Stomach (tissue), 9 donors: ENCODE measurements around the gene CRTC3. TPM values are rescaled to one million over a fixed set of nuclear protein-coding genes. Genes with fewer than 3 reads are reported as not detected.
"Not testable (repeated sequence)": the region's sequence is repeated elsewhere in the genome, so short reads cannot be mapped to it uniquely, and the experiment has no call there.

Experiments used
- DNase-seq, 2 donors: peaks; one replicate each; pipeline versions ENCODE4 v3.0.0 to v3.0.0-alpha.2; 2013 to 2019
- H3K27ac ChIP-seq, 5 donors: fragments of 200-600 bp in 4 of 5; sonication (generic) in 4 of 5; one replicate each; pipeline ENCODE4 v1.5.1; 2013 to 2019; ENCODE audit warnings: mild to moderate bottlenecking in 1 of 5, moderate library complexity in 1 of 5
- H3K27me3 ChIP-seq, 3 donors: fragments of 200-600 bp; sonication (generic); one replicate each; pipeline ENCODE4 v1.5.1; 2017 to 2019; ENCODE audit warnings: mixed run types in 1 of 3
- H3K36me3 ChIP-seq, 4 donors: fragments of 200-600 bp; sonication (generic); 1 replicate in 3 of 4; 2 replicates in 1 of 4; pipeline ENCODE4 v1.5.1; 2016 to 2019
- H3K4me1 ChIP-seq, 4 donors: fragments of 200-600 bp; sonication (generic); one replicate each; pipeline ENCODE4 v1.5.1; 2016 to 2019
- H3K4me3 ChIP-seq, 4 donors: fragments of 200-600 bp; sonication (generic) in 3 of 4; one replicate each; pipeline ENCODE4 v1.5.1; 2016 to 2019; ENCODE audit warnings: mild to moderate bottlenecking in 1 of 4
- H3K9me3 ChIP-seq, 4 donors: fragments of 200-600 bp; sonication (generic); one replicate each; pipeline ENCODE4 v1.5.1; 2016 to 2019
- CTCF ChIP-seq, 7 experiments: fragments of 450-650 bp in 4 of 7; fragments of 200-600 bp in 3 of 7; sonication (generic) in 3 of 7; IDR thresholded peaks; one replicate each; pipeline ENCODE4 v1.5.1; 2016 to 2019; ENCODE audit warnings: antibody characterized with exemption in 7 of 7, control low read depth in 2 of 7, mild to moderate bottlenecking in 1 of 7
- EP300 ChIP-seq: sonication (generic); formaldehyde crosslinking; IDR thresholded peaks from one replicate; pipeline ENCODE4 v1.6.1; 2017; ENCODE audit warnings: antibody characterized with exemption
- POLR2A ChIP-seq, 4 donors: fragments of 450-650 bp; IDR thresholded peaks; one replicate each; pipeline ENCODE4 v1.6.1; 2016; ENCODE audit warnings: antibody characterized with exemption in 4 of 4, control low read depth in 2 of 4, mild to moderate bottlenecking in 1 of 4, moderate library complexity in 1 of 4
- POLR2AphosphoS5 ChIP-seq, 3 donors: sonication (generic); formaldehyde crosslinking; IDR thresholded peaks; one replicate each; pipeline ENCODE4 v1.6.1; 2016; ENCODE audit warnings: antibody characterized with exemption in 3 of 3
- WGBS, 5 donors: extraction: QIAGEN DNeasy Blood & Tissue Kit in 3 of 5; methylation state at CpG; one replicate each; pipeline versions ENCODE4 v1.1.5 to v1.1.7; 2013 to 2018; 5-methylcytosine and 5-hydroxymethylcytosine counted together
- intact Hi-C: fragments of 100-400 bp; cut with DNase I; formaldehyde crosslinking; loops from one replicate; pipeline ENCODE4 v1.15.1; 2023; ENCODE audit warnings: low total_unique reads
- polyA plus RNA-seq, 3 donors: library from polyadenylated mRNA; stranded (reverse); fragments of 200-250 nt; gene quantifications; one replicate each; pipeline ENCODE4 v1.2.3, GENCODE V29; 2013
- total RNA-seq, 5 donors: library from RNA; depleted of rRNA; stranded (reverse); fragments of >200 nt; gene quantifications; one replicate each; pipeline versions ENCODE4 v1.1.0 to v1.2.3, GENCODE V29; 2014 to 2016
- donor health status: healthy with polysubstance abuse.
- donor health status: Bipolar disorder and iron deficiency.
- donor health status: healthy.

Gene CRTC3
- total and polyA plus RNA-seq, 8 donors, result 8.2 to 47.7 (median 14.5) TPM

- no peak for DNase-seq
- TF ChIP-seq CTCF (IDR thresholded peaks at IDR 0.05) (no peak), EP300 (no peak), POLR2A (IDR thresholded peaks at IDR 0.05) (no peak), POLR2AphosphoS5 (IDR thresholded peaks at IDR 0.05) (no peak)
- Histone ChIP-seq H3K27ac (no peak overlapping the region), H3K4me3 (no peak overlapping the region), H3K4me1 (peaks cover 0 to 2% (median 0%) of the 10 kb centered on the region in 4 donors), H3K27me3 (no peaks in the 10 kb centered on the region), H3K9me3 (no peaks in the 10 kb centered on the region), H3K36me3 (no peaks in the 10 kb centered on the region)
- 83 to 94% (median 92%) methylated on average over 4 of the region's 4 CpGs for WGBS, 5 donors
- intact Hi-C loops, result no loop called here
Measured at GRCh38 chr15:90671216-90671615, 141.5 kb downstream of the CRTC3 start.

- H3K4me1 ChIP-seq, intact Hi-C loops, H3K4me3 ChIP-seq, H3K27me3 ChIP-seq, H3K9me3 ChIP-seq, H3K36me3 ChIP-seq, H3K27ac ChIP-seq, DNase-seq: not testable (repeated sequence)
- 90 to 99% (median 93%) methylated on average over 10 of the region's 10 CpGs for WGBS, 5 donors
Measured at GRCh38 chr15:90673357-90673756, 143.6 kb downstream of the CRTC3 start.

DNA sequence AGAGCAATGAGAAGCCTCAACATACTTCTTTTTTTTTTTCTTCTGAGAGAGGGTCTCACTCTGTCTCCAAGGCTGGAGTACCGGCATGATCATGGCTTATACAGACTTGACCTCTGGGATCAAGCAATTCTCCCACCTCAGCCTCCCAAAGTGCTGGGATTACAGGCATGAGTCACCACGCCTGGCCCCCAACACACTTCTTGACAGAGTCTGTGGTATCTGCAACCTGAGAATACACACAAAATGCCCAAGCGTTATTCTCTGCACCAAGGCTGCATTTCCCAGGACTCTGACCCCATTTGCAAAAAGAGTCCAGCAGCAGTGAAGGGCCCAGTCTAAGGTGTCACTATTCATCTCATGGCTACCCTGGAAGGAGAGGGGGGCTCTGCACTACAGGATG, 144.8 kb downstream of the CRTC3 start:
- intact Hi-C loops, result no loop called here
- no peak for TF ChIP-seq EP300
- no peak for TF ChIP-seq POLR2A (IDR thresholded peaks at IDR 0.05)
- H3K9me3 ChIP-seq, result no peaks in the 10 kb centered on the region
- H3K27ac ChIP-seq, result no peak overlapping the region
- no peak for DNase-seq
- H3K27me3 ChIP-seq, result no peaks in the 10 kb centered on the region
- H3K36me3 ChIP-seq, result no peaks in the 10 kb centered on the region
- no peaks in the 10 kb centered on the region for H3K4me1 ChIP-seq
- 73 to 84% (median 82%) methylated on average over 3 of the region's 3 CpGs for WGBS, 5 donors
- H3K4me3 ChIP-seq, result no peak overlapping the region

GRCh38 chr15:90675464-90675863, 145.7 kb downstream of the CRTC3 start:
- Histone ChIP-seq H3K9me3 (no peaks in the 10 kb centered on the region), H3K36me3 (no peaks in the 10 kb centered on the region), H3K27me3 (no peaks in the 10 kb centered on the region), H3K4me1 (peaks cover 0 to under 1% (median 0%) of the 10 kb centered on the region in 4 donors), H3K27ac (no peak overlapping the region), H3K4me3 (no peak overlapping the region)
- no peak for DNase-seq
- 75 to 86% (median 77%) methylated on average over 5 of the region's 5 CpGs for WGBS, 5 donors
- TF ChIP-seq CTCF (IDR thresholded peaks at IDR 0.05) (no peak), POLR2A (IDR thresholded peaks at IDR 0.05) (no peak), EP300 (no peak), POLR2AphosphoS5 (IDR thresholded peaks at IDR 0.05) (no peak)
- intact Hi-C loops, result no loop called here

DNA sequence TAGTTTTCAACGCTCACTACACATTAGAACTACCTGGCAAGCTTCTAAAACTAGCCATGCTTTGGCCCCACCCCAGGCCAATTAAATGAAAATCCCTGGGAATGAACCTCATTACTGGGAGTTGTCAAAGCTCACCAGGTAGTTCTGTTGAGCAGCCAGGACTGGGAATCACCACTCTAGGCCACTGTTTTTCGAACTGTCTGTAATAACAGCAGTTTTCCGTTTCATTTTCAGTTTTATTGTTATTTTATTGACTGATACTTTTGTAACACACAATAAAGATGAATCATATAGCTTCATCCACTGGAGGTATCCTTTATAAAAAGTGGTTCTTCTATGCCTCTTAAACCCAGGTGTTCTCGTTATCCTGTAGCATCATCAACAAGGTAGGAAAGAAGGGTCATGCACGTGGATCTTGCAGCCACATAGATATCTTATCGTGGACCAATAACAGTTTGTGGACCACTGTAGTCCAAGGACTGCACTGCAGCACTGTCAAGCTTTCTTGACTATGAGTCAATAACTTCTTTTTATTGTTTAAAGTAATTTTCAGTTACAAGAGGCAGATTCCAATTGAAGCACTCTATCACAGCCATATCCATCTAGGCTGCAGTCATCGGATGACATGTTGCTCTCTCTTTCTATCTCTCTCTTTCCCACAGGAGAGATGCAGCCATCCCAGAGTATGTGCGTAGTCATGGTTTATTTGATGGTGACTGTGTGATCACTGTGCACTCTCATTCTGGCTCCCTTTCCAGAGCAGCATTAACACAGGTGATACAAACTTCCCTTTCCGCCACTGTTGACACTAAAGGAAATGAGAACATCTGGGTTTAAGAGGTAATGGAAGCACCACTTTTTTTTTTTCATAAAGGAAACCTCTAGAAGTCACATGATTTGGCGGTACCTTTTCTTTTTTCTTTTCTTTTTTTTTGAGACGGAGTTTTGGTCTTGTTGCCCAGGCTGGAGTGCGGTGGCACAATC, 148.4 kb downstream of the CRTC3 start:
- no peak overlapping the region for H3K4me3 ChIP-seq
- intact Hi-C loops, result no loop called here
- no peak overlapping the region for H3K27ac ChIP-seq
- 83 to 91% (median 87%) methylated on average over 11 to 12 of the region's 12 CpGs for WGBS, 5 donors
- H3K27me3 ChIP-seq, result no peaks in the 10 kb centered on the region
- no peaks in the 10 kb centered on the region for H3K9me3 ChIP-seq
- peaks cover 0 to 8% (median 3%) of the 10 kb centered on the region in 4 donors for H3K4me1 ChIP-seq
- no peaks in the 10 kb centered on the region for H3K36me3 ChIP-seq
- TF ChIP-seq CTCF (IDR thresholded peaks at IDR 0.05) (no peak), POLR2AphosphoS5 (IDR thresholded peaks at IDR 0.05) (no peak), POLR2A (IDR thresholded peaks at IDR 0.05) (no peak), EP300 (no peak)
- DNase-seq, result no peak
